ENCODE results near the gene KCTD20.

DNA sequence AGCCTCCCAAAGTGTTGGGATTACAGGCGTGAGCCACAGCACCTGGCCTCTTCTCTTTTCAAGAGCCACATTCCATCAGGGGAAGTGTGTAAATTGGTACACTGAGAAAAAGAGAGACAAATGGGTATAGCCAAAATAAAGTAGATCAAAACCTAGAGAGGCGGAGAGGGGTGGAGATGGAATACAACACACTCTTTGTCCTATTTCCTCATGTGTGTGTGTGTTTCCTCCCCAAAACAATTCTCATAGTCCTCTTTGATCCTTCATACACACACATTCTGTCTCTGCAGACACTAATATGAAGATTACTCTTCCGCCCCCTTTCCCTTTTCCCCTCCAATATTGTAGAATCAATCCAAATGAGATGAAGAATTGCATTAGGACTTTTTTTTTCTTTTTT, 16.2 kb upstream of the KCTD20 start:
- TF ChIP-seq CTCF (IDR thresholded peaks at IDR 0.05) (no peak), POLR2AphosphoS5 (IDR thresholded peaks at IDR 0.05) (no peak), POLR2A (IDR thresholded peaks at IDR 0.05) (no peak)

All from gastroesophageal sphincter (tissue), 3 donors.